ENCODE measurements around the gene PPA2.

PPA2 gene

DNA sequence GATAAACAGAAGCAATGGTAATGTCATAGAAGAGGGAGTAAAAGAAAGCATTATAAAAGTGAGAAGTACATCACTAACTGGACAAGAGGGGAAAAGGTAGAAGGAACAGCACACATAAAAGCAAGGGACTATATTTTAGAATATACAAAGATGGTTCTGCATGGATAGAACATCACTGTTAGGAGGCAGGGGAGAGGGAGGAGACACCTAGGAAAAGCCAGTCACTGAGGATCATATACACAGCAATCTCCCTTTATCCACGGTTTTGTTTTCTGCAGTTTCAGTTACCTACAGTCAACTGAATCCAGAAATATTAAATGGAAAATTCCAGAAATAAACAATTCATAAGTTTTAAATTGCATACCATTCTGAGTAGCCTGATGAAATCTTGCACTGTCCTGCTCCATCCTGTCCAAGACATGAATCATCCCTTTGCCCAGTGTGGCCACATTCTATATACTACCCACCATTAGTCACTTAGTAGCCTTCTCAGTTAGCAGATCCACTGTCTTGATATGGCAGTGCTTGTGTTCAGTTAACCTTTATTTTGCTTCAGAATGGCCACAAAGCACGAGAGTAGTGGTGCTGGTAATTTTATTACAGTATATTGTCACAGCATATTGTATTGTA is 74.2 kb downstream of the PPA2 start:
- in situ Hi-C loops (cut with HindIII; ENCODE audit: low sequenced_read_pairs), result no loop called here

DNA sequence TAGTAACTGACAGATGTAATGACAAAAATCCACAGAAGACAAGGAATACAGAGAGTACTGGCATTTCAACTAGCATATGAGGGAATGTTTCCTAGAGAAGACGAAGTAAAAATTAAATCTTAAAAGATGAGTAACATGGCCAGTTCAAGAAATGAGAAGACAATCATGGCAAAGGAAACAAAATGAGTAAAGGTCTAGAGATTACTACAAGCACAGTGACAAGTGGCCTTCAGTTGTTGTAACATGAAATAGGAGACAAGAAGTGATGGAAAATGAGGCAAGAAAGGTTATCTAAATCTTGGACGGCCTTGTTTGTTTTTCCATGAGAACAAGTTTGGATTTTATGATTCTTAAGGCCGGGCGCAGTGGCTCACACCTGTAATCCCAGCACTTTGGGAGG is 81.0 kb downstream of the PPA2 start:
- in situ Hi-C loops (cut with HindIII; ENCODE audit: low sequenced_read_pairs), result no loop called here

DNA sequence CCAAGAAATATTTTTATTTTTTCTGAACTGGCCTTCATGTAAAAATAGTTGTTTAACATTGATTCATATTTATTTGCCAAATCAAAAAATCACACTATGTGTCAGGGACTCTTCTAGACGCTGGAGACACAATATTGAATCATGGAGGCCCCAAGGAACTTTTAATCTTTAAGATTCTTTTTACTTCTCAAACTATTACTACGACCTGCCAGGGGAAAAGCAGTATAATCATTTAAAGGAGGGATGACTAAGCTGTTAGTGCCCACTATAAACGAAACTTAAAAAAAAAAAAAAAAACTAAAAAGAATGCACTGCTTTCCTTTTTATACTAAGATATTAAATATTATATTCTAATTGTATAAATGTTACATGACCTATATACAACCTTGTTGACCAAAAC is 84.7 kb downstream of the PPA2 start:
- in situ Hi-C loops (cut with HindIII; ENCODE audit: low sequenced_read_pairs), result no loop called here

DNA sequence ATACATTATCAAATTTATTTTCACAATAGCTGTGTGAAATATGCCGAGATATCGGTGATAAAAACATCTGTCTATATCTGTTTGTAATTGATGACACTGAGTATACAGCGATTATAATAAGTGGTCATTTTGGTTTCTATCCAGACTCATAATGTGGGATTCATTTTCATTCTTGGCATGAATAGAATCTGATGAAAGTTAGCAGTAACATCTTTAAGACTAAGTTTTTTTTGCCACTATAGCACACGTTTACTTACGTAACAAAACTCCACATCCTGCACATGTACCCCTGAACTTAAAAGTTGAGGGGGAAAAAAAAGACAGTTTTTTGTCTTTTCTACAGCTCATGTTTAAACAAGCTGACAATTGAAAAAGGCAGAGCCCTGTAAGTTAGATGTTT is 86.4 kb downstream of the PPA2 start:
- in situ Hi-C loops (cut with HindIII; ENCODE audit: low sequenced_read_pairs), result no loop called here

DNA sequence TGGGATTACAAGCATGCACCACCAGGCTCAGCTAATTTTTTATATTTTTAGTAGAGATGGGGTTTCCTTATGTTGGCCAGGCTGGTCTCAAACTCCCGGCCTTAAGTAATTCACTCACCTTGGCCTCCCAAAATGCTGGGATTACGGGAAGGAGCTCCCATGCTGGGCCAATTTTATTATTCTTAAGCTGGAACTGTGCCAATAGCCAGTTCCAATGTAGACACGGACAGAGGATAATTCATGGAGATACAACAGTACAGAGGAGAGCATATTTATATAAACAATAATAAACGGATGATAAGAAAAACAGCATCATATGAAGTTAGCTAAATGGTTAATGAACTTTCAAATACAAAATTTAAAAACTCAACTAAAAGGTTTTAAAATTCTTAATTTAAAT is 87.8 kb downstream of the PPA2 start:
- in situ Hi-C loops (cut with HindIII; ENCODE audit: low sequenced_read_pairs), result no loop called here

DNA sequence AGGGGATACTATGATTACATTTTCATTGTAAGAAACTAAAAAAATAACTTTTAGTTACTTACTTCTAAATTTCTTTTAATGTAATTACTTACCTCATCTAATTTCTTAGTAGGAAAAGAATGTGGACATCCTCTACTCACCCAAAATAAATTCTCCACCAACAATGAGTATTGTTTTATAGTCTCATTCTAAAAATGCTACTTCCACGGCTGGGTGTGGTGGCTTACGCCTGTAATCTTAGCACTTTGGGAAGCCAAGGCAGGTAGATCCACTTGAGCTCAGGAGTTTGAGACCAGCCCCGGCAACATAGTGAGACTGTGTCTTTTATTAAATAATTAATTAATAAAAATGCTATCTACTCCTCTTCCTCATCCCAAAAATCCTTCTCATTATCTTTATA is 99.8 kb downstream of the PPA2 start:
- in situ Hi-C loops (cut with HindIII; ENCODE audit: low sequenced_read_pairs), result no loop called here

DNA sequence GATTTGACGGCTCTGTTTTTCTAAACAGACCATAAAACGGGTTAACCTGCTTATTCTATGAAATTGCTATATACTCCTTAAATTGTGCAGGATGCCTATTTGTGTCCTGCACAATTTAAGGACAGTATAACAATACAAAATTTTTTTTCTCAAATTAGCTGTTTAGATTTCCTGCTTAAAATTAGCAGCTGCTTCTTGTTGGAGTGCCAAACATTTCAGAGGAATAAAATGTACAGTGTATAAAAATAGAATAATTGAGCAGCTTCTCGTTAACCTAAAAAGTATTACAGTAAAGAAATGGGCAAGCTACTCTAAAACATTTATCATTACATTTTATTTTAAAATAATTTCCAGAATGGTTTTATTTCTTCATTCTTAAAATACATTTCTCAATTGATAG is 100.5 kb downstream of the PPA2 start:
- in situ Hi-C loops (cut with HindIII; ENCODE audit: low sequenced_read_pairs), result no loop called here

DNA sequence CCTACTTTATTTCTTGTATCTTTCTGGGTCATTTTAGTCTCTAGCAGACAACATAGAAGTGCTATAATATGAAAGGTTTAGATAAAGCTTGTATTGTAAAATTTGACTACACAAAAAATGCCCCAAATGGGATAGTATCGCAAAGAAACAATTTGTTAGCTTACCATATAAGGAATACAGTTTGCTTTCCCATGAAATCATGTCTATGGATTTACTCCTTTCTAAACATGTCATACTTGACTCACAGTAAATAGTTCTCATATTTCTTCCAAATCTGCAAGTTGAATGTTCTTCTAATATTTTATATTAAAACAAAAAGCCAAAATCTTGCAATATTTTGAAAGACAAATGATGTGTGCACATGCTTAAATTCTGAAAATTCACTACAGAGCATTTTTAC is 103.9 kb downstream of the PPA2 start:
- in situ Hi-C loops (cut with HindIII; ENCODE audit: low sequenced_read_pairs), result no loop called here

DNA sequence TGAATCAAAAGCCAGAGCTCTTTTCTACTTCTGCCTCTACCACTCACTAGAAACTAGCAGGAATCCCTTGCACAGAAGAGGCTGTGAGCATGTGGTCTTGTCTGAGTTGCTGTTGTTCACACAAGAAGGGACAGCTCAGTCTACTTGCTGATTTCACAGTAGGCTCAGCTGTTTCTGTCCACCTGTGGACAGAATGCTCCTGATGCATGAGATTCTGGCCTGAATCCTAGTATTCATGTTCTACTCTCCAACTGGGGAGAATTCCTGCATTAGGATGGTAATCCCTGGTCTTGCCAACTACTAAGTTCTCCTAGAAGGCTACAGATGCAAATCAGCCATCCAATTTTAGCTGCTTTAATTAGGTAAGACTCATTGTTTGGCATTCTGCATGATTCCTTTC is 112.8 kb downstream of the PPA2 start:
- in situ Hi-C loops (cut with HindIII; ENCODE audit: low sequenced_read_pairs), result no loop called here

DNA sequence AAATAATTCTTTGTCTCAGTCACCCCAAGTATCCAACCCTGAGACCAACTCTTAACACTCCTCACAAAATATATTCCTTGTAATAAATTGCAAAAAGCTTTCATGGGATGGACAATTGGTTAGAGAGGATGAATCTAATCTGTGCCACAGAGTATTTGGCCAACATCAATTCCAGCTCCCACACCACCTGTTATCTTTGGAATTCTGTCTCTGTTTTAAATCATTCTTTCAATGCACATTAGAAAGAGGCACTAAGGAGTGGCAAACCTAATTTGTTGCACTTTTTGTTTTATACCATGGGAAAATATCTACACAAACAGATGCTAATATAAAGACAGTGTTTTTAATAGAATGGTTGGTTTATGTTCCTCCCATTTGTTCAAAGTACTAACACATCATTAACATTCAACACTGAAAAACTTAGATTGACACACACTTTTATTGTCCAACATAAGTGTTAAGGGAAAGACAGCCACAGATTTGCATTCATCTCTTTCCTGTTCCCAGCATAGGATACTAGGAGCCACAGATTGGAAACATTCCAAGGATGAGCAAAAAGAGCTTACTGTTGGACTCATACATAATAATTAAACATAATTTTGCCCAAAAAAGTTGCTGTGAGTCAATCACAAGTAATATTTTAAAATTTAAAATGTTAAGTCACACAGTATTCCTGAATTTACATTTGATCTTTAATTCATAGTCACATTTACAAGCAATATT is 116.4 kb downstream of the PPA2 start:
- in situ Hi-C loops (cut with HindIII; ENCODE audit: low sequenced_read_pairs), result no loop called here

DNA sequence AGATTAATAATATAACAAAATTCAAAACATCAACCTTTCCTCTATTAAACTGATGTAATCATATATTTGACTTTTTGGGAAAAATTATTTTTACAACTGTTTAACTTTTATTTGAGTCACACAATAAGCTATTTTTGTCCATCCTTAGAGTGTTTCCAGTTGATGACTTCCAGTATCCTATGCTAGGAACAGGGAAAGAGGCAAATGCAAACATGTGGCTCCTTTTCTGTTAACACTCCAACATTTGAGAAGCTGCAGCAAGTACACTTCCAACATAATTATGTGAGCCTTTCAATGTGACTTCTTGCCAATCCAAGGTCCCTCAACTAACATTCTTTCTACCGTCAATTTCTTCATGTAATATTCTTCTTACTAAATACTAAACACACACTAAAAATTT is 117.7 kb downstream of the PPA2 start:
- in situ Hi-C loops (cut with HindIII; ENCODE audit: low sequenced_read_pairs), result no loop called here

DNA sequence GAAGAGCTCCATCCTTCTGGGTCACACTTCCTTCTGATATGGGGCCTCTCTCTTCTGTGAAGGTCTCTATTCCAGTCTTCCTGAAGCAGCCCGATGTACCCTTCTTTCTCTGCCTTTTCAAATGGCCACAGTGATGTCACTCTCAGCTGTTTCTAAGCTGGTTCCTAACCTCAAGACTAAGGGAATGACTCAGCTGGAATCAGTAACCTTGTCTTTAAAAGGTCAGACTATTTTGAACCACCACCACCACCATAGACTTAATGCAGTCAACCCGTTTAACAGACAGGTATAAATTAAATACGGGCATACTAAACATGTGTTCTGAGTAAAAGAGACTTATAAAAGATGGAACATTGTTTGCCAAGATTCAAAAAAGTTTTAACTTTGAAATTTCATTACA is 121.0 kb downstream of the PPA2 start:
- in situ Hi-C loops (cut with HindIII; ENCODE audit: low sequenced_read_pairs), result no loop called here

DNA sequence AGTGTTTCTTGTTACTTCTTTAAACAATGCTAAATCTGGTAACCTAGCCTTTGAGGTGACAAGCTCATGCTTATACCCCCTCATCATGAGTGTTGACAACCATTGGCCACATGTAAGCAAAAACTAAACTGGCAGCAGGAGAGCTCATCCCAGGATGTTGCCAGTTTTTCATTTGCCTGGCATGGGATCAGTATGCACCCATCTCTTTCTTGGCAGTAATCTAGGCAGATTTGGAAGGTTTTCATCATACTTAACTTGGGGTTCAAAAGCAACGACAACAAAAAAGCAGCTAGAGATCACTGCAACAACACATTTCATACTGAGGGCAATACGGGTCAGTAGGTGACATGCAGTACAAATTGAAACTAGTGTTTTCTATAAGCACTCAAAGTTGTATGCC is 122.0 kb downstream of the PPA2 start:
- in situ Hi-C loops (cut with HindIII; ENCODE audit: low sequenced_read_pairs), result no loop called here

DNA sequence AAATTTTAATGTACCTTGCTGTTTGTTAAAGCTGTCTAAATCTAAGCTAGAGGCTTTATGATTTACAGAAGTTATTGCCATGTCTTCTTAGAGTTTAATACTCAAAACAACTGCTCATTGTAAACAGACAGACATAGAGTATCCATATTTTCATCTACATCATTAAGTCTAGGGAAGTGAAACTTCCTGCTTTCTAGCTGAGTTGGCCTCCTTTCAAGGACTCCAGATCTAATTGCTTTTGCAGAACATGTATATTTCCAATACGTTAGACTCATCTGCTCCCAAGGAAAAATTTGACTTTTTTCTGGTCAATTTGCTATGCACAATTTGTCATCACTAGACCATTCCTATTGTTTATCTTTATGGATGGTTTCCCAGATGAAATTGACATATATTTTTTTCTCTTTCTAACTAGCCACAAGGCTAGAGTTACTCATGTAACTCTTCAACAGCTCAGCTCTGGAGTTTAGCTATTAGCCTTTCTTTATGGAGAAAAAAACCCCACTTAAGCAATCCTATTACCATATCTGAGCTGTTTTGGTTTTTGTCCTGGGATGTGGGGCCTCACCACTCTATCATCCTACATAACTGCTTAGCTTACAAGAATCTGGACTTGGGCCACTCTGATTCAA is 122.9 kb downstream of the PPA2 start:
- in situ Hi-C loops (cut with HindIII; ENCODE audit: low sequenced_read_pairs), result no loop called here

DNA sequence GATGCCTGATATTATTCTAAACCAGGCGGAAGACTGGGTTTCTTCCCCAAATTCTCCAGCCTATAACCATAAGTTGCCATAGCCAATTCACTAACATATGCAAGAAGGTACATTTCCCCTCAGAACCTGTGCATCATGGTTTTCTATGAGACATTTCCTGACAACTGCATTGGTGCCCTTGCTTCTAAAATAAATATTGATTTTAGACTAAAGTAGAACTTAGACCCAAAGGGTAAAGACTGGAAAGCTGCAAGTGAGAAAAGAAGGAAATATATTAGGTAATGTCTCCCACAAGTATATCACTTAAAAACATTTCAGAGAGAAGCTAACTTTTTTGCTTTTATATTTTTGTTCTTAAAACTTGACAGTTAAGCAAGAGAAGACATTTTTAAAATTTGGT is 125.1 kb downstream of the PPA2 start:
- in situ Hi-C loops (cut with HindIII; ENCODE audit: low sequenced_read_pairs), result no loop called here

DNA sequence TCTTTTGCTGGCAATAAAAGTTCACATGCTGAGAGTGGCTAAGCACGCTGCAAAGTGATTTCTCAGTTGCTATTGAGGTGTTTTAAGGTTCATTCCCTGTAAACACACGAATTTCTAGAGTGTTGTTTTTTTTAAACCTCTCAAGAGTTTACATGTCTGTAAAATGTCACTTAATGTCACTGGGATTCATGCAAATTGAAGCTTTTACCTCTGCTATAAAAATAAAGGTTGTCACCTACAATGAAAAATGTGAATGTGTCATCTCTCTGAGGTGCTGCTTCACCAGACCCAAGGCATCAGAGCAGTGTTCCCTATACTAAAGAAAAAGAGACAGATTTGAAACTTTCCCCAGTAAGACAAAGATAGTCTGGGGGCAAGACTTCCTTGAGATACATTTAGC is 127.0 kb downstream of the PPA2 start:
- in situ Hi-C loops (cut with HindIII; ENCODE audit: low sequenced_read_pairs), result no loop called here

DNA sequence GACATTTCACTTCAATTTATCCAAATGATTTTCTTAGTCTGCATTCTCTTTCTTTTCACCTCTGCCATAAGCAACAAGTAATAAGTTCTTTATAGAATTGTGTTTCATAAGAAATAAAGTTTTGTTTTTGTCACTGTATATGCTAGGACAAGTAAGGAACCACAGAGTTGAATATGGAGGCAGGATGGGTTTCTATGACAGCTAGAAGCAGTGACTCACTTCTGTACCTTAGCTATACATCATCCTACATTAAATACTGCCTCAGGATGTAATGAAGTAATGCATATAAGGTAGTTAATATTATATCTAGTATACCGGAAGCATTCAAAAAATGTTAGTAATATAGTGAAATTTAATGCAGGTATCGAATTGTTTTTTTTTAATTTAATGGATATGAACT is 128.0 kb downstream of the PPA2 start:
- in situ Hi-C loops (cut with HindIII; ENCODE audit: low sequenced_read_pairs), result no loop called here

DNA sequence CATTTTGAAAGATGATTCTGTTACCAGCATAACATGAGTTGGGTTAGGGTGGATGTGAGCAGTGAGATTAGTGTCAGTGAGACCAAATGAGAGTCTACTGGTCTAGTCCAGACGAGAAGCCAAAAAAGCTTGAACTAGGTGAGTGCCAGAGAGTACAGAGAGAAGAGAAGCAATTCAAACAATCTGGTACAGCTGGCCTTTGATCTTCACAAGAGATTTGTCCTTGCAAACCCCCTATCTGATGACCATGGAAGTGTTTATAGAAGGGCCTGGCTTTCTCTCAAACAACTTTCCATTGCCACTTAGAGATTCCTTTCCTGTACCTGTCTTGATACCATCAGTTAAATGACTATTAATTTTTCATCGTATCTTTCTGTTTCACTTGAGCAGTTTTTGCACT is 128.5 kb downstream of the PPA2 start:
- in situ Hi-C loops (cut with HindIII; ENCODE audit: low sequenced_read_pairs), result no loop called here

DNA sequence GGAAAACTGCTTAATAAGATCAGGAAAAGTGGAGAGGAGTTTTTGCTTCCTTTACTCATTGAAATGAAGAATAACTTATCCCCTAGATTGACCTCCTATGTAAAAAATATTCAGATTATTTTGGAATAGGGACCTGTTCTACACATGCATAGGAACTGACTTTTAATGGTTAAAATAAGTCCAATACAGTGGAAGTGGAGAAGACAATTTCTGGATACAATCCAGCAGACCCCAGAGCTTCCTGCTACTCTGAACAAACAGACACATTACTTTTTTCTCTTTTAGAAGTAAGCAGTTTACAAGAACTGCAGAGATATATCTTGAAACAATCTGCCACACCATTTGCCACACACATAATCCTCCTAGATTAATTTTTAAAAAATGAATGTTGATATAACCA is 129.7 kb downstream of the PPA2 start:
- in situ Hi-C loops (cut with HindIII; ENCODE audit: low sequenced_read_pairs), result no loop called here

DNA sequence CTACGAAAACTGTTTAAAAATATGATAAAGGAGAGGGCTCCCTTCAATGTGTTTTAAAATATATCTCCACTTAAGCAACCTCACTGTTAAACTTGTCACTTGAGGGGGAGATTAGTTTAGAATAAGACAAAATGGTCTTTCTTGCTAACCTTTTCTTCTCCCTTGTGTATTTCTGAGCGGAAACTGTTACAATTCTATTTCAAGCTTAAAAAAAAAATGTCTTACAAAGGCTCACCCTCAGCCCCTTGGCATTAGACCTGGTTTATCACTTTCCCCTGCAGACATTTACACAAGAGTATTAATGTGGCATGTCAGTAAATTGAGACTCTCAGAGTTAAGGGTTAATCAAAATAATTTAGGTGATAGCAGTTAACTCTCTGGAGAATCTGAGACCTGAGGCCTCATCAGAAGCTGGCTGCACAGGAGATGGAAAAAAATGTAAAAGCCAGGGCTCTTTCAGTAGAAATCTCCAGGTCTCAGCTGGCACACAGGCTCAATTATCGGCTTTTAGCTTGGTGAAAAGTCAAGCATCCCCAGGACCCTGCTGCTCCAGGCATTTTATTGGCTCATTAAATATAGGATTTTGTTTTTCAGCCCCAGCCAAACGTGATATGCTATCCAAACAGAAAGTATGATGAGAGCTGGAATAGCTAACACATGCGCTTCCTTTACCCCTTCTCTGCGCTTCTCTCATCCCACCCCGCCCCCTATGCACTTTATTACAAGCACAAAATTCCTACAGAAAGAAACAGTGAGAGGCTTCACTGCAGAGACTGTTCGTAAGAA is 130.5 kb downstream of the PPA2 start:
- in situ Hi-C loops (cut with HindIII; ENCODE audit: low sequenced_read_pairs), result no loop called here

DNA sequence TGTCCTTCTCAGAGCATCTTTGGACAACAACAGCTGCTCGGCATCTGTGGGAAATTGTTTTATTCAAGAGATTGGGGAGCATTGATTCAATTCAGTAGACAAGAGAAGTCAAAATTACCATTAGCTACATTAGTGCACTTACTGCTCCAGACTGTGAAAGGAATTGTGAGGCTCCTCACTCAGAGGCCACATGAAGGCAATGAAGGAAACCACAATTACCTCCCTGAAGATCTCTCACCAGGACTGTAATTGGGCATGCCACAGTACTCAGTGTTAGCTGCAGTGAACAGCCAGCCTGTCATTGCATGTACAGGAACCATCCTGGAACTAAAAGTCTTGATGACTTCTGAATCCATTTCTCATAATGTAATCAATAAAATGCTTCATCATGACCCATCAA is 144.8 kb downstream of the PPA2 start:
- in situ Hi-C loops (cut with HindIII; ENCODE audit: low sequenced_read_pairs), result no loop called here

DNA sequence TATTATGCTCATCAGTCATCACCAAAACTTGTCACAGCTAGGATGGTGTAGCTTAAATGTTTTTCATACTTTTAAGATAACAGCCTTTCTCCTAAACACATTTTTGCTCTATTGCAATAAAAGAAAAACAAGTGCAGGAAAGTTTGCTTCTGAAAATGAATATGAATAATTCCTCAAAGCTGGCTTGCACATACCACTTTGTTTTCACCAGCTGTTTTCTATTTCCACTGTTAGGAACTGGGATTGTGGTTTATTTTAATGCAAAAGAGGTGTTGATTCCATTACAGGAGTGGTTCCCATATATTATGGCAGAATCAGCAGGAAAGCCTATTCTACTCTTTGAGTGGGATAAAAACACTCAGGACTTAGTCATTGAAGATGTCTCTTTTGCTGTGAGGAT is 145.9 kb downstream of the PPA2 start:
- in situ Hi-C loops (cut with HindIII; ENCODE audit: low sequenced_read_pairs), result no loop called here

Measured in endothelial cell of hepatic sinusoid (primary cell).